ENCODE data around the gene ACTBL2. TPM values are rescaled to one million over a fixed set of nuclear protein-coding genes. Genes with fewer than 3 reads are reported as not detected.

The ACTBL2 gene
- total RNA-seq, 1 donor from 2014 or later, result not detected

GRCh38 chr5:57441557-57441956 lies 41.1 kb downstream of the ACTBL2 start:
- H3K27ac Mint-ChIP-seq (ENCODE audit: unreplicated experiment), result peak overlapping the region; percentile 34
- no peak for TF ChIP-seq CTCF (IDR thresholded peaks at IDR 0.05; ENCODE audit: partially characterized antibody, unreplicated experiment)
- peaks cover 15% of the 10 kb centered on the region for H3K4me1 Mint-ChIP-seq (ENCODE audit: low read depth, unreplicated experiment)
- DNase-seq, result no peak
- H3K27me3 Mint-ChIP-seq (ENCODE audit: unreplicated experiment), result no peaks in the 10 kb centered on the region
- no peaks in the 10 kb centered on the region for H3K36me3 Mint-ChIP-seq (ENCODE audit: unreplicated experiment)
- no peak overlapping the region for H3K4me3 Mint-ChIP-seq (ENCODE audit: unreplicated experiment)
- H3K9me3 Mint-ChIP-seq (ENCODE audit: unreplicated experiment), result no peaks in the 10 kb centered on the region

- Mint-ChIP-seq H3K4me1 (ENCODE audit: low read depth, unreplicated experiment) (peaks cover 15% of the 10 kb centered on the region), H3K9me3 (ENCODE audit: unreplicated experiment) (no peaks in the 10 kb centered on the region), H3K36me3 (ENCODE audit: unreplicated experiment) (no peaks in the 10 kb centered on the region), H3K4me3 (ENCODE audit: unreplicated experiment) (no peak overlapping the region), H3K27me3 (ENCODE audit: unreplicated experiment) (peaks cover 3% of the 10 kb centered on the region), H3K27ac (ENCODE audit: unreplicated experiment) (no peak overlapping the region)
- TF ChIP-seq CTCF (IDR thresholded peaks at IDR 0.05; ENCODE audit: partially characterized antibody, unreplicated experiment), result no peak
- DNase-seq, result no peak
Observed at GRCh38 chr5:57439601-57440000, 43.0 kb downstream of the ACTBL2 start.

- no peak overlapping the region for H3K4me3 Mint-ChIP-seq (ENCODE audit: unreplicated experiment)
- no peak for DNase-seq
- H3K36me3 Mint-ChIP-seq (ENCODE audit: unreplicated experiment), result no peaks in the 10 kb centered on the region
- no peaks in the 10 kb centered on the region for H3K9me3 Mint-ChIP-seq (ENCODE audit: unreplicated experiment)
- peaks cover 3% of the 10 kb centered on the region for H3K27me3 Mint-ChIP-seq (ENCODE audit: unreplicated experiment)
- TF ChIP-seq CTCF (IDR thresholded peaks at IDR 0.05; ENCODE audit: partially characterized antibody, unreplicated experiment), result no peak
- H3K27ac Mint-ChIP-seq (ENCODE audit: unreplicated experiment), result no peak overlapping the region
- peaks cover 15% of the 10 kb centered on the region for H3K4me1 Mint-ChIP-seq (ENCODE audit: low read depth, unreplicated experiment)
Observed at GRCh38 chr5:57437976-57438805, 44.4 kb downstream of the ACTBL2 start.

- TF ChIP-seq CTCF (IDR thresholded peaks at IDR 0.05; ENCODE audit: partially characterized antibody, unreplicated experiment), result no peak
- H3K4me3 Mint-ChIP-seq (ENCODE audit: unreplicated experiment), result no peak overlapping the region
- no peak overlapping the region for H3K27ac Mint-ChIP-seq (ENCODE audit: unreplicated experiment)
- no peak for DNase-seq
- no peaks in the 10 kb centered on the region for H3K9me3 Mint-ChIP-seq (ENCODE audit: unreplicated experiment)
- peaks cover 3% of the 10 kb centered on the region for H3K27me3 Mint-ChIP-seq (ENCODE audit: unreplicated experiment)
- peaks cover 9% of the 10 kb centered on the region for H3K4me1 Mint-ChIP-seq (ENCODE audit: low read depth, unreplicated experiment)
- no peaks in the 10 kb centered on the region for H3K36me3 Mint-ChIP-seq (ENCODE audit: unreplicated experiment)
Observed at GRCh38 chr5:57436586-57436985, 46.0 kb downstream of the ACTBL2 start.

- no peak for TF ChIP-seq CTCF (IDR thresholded peaks at IDR 0.05; ENCODE audit: partially characterized antibody, unreplicated experiment)
- H3K36me3 Mint-ChIP-seq (ENCODE audit: unreplicated experiment), result no peaks in the 10 kb centered on the region
- DNase-seq, result no peak
Observed at GRCh38 chr5:57435701-57436134, 46.9 kb downstream of the ACTBL2 start.

More at GRCh38 chr5:57435701-57436134, 46.9 kb downstream of the ACTBL2 start:
- Mint-ChIP-seq H3K27me3 (ENCODE audit: unreplicated experiment) (peaks cover 3% of the 10 kb centered on the region), H3K4me3 (ENCODE audit: unreplicated experiment) (no peak overlapping the region), H3K9me3 (ENCODE audit: unreplicated experiment) (no peaks in the 10 kb centered on the region), H3K27ac (ENCODE audit: unreplicated experiment) (no peak overlapping the region), H3K4me1 (ENCODE audit: low read depth, unreplicated experiment) (peaks cover 2% of the 10 kb centered on the region)

Data from glutamatergic neuron (in vitro differentiated cells).